Uterus (tissue), 4 donors: ENCODE data around the gene GRAMD1A. TPM values are rescaled to one million over a fixed set of nuclear protein-coding genes. Genes with fewer than 3 reads are reported as not detected.
"Not testable (repeated sequence)": the region's sequence is repeated elsewhere in the genome, so short reads cannot be mapped to it uniquely, and the experiment has no call there.

Source experiments
- DNase-seq, 2 donors: peaks; one replicate each; pipeline ENCODE4 v3.0.0-alpha.2; 2019 to 2020
- H3K27ac ChIP-seq, 2 donors: fragments of 200-600 bp; sonication (generic); 1 replicate in 1 of 2; 2 replicates in 1 of 2; pipeline ENCODE4 v1.5.1; 2016 to 2018
- H3K27me3 ChIP-seq, 2 donors: fragments of 200-600 bp; sonication (generic); one replicate each; pipeline ENCODE4 v1.5.1; 2018 to 2019; ENCODE audit warnings: control low read depth in 1 of 2
- H3K36me3 ChIP-seq, 2 donors: fragments of 200-600 bp; sonication (generic); one replicate each; pipeline ENCODE4 v1.5.1; 2019; ENCODE audit warnings: control low read depth in 1 of 2
- H3K4me1 ChIP-seq, 2 donors: fragments of 200-600 bp; sonication (generic); one replicate each; pipeline ENCODE4 v1.5.1; 2018 to 2019; ENCODE audit warnings: control low read depth in 1 of 2
- H3K4me3 ChIP-seq, 2 donors: fragments of 200-600 bp; sonication (generic); 1 replicate in 1 of 2; 2 replicates in 1 of 2; pipeline ENCODE4 v1.5.1; 2018 to 2019; ENCODE audit warnings: mild to moderate bottlenecking in 1 of 2
- H3K9me3 ChIP-seq, 2 donors: fragments of 200-600 bp; sonication (generic); one replicate each; pipeline ENCODE4 v1.5.1; 2019; ENCODE audit warnings: control low read depth in 1 of 2
- POLR2A ChIP-seq, 2 donors: fragments of 450-650 bp; IDR thresholded peaks; one replicate each; pipeline ENCODE4 v1.6.1; 2016; ENCODE audit warnings: antibody characterized with exemption in 2 of 2, mild to moderate bottlenecking in 1 of 2, moderate library complexity in 1 of 2
- intact Hi-C: fragments of 100-400 bp; cut with DNase I; formaldehyde crosslinking; loops from one replicate; pipeline ENCODE4 v1.15.1; 2023; ENCODE audit warnings: low total_unique reads
- total RNA-seq, 4 donors: library from RNA; depleted of rRNA in 3 of 4; stranded (reverse); fragments of >200 nt in 3 of 4; gene quantifications; one replicate each; pipeline versions ENCODE4 v1.1.0 to v1.2.4, GENCODE V29; 2014 to 2023
- TF ChIP-seq, protein P1 (sequence below), 4 experiments: fragments of 200-600 bp in 2 of 4; fragments of 450-650 bp in 2 of 4; sonication (generic) in 2 of 4; IDR thresholded peaks; one replicate each; pipeline ENCODE4 v1.5.1; 2016 to 2019; ENCODE audit warnings: antibody characterized with exemption in 4 of 4, mild to moderate bottlenecking in 2 of 4, moderate library complexity in 1 of 4
- donor health status: DM: yes; HTN: yes; CAD: no.

GRAMD1A gene
- total RNA-seq, 4 donors from 2014 or later, result 40.0 to 89.8 (median 52.2) TPM

DNA sequence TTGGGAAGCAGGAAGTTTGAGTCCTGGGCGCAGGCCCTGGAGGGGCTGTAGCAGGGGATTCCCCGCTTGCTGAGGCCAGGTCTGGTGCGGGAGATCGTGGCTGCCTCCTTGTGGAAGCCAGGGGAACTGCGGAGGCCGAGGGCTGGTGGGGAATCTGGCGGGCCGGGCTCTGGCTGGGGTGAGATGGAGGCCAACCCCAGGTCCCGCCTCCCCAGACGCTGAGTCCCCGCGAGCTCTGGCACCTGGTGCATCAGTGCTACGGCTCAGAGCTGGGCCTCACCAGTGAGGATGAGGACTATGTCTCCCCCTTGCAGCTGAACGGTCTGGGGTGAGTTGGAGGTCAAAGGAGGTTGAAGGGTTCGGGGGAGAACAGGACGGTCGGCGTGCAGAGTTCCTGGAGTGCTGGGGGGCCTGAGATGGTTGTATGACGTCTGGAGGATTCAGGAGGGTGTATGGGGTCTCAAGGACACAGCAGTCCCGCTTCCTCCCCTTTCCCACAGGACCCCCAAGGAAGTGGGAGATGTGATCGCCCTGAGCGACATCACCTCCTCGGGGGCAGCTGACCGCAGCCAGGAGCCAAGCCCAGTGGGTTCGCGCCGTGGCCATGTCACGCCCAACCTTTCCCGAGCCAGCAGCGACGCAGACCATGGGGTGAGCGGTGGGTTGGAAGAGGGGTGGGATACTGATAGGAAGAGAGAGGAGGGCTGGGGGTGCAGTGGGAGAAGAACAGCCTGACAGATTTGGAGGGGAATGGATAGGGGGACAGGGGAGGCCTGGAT is 13.1 kb downstream of the GRAMD1A start:
- TF ChIP-seq, protein P1, sequence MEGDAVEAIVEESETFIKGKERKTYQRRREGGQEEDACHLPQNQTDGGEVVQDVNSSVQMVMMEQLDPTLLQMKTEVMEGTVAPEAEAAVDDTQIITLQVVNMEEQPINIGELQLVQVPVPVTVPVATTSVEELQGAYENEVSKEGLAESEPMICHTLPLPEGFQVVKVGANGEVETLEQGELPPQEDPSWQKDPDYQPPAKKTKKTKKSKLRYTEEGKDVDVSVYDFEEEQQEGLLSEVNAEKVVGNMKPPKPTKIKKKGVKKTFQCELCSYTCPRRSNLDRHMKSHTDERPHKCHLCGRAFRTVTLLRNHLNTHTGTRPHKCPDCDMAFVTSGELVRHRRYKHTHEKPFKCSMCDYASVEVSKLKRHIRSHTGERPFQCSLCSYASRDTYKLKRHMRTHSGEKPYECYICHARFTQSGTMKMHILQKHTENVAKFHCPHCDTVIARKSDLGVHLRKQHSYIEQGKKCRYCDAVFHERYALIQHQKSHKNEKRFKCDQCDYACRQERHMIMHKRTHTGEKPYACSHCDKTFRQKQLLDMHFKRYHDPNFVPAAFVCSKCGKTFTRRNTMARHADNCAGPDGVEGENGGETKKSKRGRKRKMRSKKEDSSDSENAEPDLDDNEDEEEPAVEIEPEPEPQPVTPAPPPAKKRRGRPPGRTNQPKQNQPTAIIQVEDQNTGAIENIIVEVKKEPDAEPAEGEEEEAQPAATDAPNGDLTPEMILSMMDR (IDR thresholded peaks at IDR 0.05), result peak; percentile 89 to 94 (median 93)
- TF ChIP-seq POLR2A (IDR thresholded peaks at IDR 0.05), result no peak
- H3K4me3 ChIP-seq, result no peak overlapping the region
- peak overlapping the region in 1 of 2 donors; percentile 26 for H3K27ac ChIP-seq
- no peaks in the 10 kb centered on the region for H3K27me3 ChIP-seq
- no peaks in the 10 kb centered on the region for H3K9me3 ChIP-seq
- no peaks in the 10 kb centered on the region for H3K36me3 ChIP-seq
- intact Hi-C loops, result loop anchor here (2.0 kb wide), 1 partner anchor 46 kb away; no protein-coding TSS in a partner anchor
- DNase-seq, result peak; percentile 67 to 80
- peaks cover 0 to 8% of the 10 kb centered on the region in 2 donors for H3K4me1 ChIP-seq

GRCh38 chr19:35013820-35014754 is 14.0 kb downstream of the GRAMD1A start:
- Histone ChIP-seq H3K27ac (no peak overlapping the region), H3K36me3 (no peaks in the 10 kb centered on the region), H3K27me3 (no peaks in the 10 kb centered on the region), H3K9me3 (no peaks in the 10 kb centered on the region), H3K4me3 (no peak overlapping the region), H3K4me1 (peaks cover 0 to 8% of the 10 kb centered on the region in 2 donors)
- intact Hi-C loops, result loop anchor here (2.0 kb wide), 1 partner anchor 47 kb away; no protein-coding TSS in a partner anchor
- no peak for DNase-seq
- no peak for TF ChIP-seq POLR2A (IDR thresholded peaks at IDR 0.05)
- TF ChIP-seq, protein P1 (IDR thresholded peaks at IDR 0.05), result no peak

DNA sequence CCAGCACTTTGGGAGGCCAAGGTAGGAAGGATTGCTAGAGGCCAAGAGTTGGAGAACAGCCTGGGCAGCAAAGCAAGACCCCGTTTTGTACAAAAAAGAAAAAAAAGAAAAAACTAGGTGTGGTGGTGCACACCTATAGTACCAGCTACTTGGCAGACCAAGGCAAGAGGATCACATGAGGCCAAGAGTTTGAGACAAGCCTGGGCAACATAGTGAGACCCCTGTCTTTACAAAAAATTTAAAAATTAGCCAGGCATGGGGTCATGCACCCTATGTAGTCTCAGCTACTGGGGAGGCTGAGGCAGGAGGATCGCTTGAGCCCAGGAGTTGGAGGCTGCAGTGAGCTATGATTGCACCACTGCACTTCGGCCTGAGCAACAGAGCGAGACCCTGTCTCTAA is 14.7 kb downstream of the GRAMD1A start:
- H3K9me3 ChIP-seq, DNase-seq, H3K4me3 ChIP-seq, H3K27ac ChIP-seq, intact Hi-C loops, H3K4me1 ChIP-seq, H3K27me3 ChIP-seq, H3K36me3 ChIP-seq: not testable (repeated sequence)

- DNase-seq, result peak in 1 of 2 donors; percentile 71
- Histone ChIP-seq H3K36me3 (no peaks in the 10 kb centered on the region), H3K27me3 (no peaks in the 10 kb centered on the region), H3K4me1 (peaks cover 0 to 8% of the 10 kb centered on the region in 2 donors), H3K27ac (no peak overlapping the region), H3K9me3 (no peaks in the 10 kb centered on the region), H3K4me3 (no peak overlapping the region)
- TF ChIP-seq, protein P1 (IDR thresholded peaks at IDR 0.05), result no peak
- no peak for TF ChIP-seq POLR2A (IDR thresholded peaks at IDR 0.05)
- intact Hi-C loops, result no loop called here
Measured at GRCh38 chr19:35015270-35015953, 15.3 kb downstream of the GRAMD1A start.

GRCh38 chr19:35015954-35016351 is 15.8 kb downstream of the GRAMD1A start:
- TF ChIP-seq, protein P1 (IDR thresholded peaks at IDR 0.05), result no peak
- no peak for TF ChIP-seq POLR2A (IDR thresholded peaks at IDR 0.05)
- peaks cover 0 to 8% of the 10 kb centered on the region in 2 donors for H3K4me1 ChIP-seq
- no peak for DNase-seq
- intact Hi-C loops, result no loop called here
- H3K36me3 ChIP-seq, result no peaks in the 10 kb centered on the region
- no peaks in the 10 kb centered on the region for H3K27me3 ChIP-seq
- no peak overlapping the region for H3K4me3 ChIP-seq
- no peaks in the 10 kb centered on the region for H3K9me3 ChIP-seq
- no peak overlapping the region for H3K27ac ChIP-seq
